HG02870 (cell line): Measurements from ENCODE around the gene PTX4.

Experiments
- ATAC-seq: cut with Tn5 transposase; IDR thresholded peaks from one replicate; pipeline ENCODE4 v1.9.1; 2021; ENCODE audit warnings: mild to moderate bottlenecking, moderate library complexity; ENCODE audit not compliant: unreplicated experiment

Gene PTX4, protein sequence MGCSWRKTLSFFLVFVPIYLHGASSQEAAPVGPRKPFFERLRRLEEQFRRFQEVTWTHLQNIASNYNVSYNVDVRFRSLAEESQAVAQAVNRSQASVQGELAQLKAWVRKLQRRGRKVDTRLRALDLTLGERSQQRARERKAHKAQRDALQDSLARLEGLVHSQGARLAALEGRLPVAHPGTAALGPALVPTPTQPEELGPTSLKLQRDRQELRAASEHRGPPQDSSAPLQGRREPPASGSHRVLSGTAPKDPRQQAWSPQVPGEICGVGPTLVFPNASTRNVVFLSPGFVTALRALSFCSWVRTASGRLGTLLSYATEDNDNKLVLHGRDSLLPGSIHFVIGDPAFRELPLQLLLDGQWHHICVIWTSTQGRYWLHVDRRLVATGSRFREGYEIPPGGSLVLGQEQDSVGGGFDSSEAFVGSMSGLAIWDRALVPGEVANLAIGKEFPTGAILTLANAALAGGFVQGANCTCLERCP

DNA sequence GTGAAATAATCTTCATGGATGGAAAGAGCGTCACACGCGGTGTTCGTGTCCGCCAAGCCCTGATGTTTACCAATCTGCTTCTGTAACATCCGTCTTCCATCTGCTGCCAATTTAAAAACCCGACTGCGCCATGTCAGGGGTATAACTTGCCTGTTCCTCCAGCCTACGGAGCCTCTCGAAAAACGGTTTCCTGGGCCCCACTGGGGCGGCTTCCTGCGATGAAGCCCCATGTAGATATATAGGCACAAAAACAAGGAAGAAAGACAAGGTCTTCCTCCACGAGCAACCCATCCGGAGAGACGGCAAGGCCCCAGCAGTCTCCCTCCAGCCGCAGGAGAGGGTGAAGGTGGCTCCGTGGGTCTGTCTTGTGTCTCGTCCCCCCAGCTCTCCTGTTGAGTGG is at the start of gene PTX4:
Gene PTX4, minus strand, starts transcription at position 326 of the 400 bp plus-strand sequence. Its CDS starts 35 bp downstream, at position 291.
- no peak for ATAC-seq

DNA sequence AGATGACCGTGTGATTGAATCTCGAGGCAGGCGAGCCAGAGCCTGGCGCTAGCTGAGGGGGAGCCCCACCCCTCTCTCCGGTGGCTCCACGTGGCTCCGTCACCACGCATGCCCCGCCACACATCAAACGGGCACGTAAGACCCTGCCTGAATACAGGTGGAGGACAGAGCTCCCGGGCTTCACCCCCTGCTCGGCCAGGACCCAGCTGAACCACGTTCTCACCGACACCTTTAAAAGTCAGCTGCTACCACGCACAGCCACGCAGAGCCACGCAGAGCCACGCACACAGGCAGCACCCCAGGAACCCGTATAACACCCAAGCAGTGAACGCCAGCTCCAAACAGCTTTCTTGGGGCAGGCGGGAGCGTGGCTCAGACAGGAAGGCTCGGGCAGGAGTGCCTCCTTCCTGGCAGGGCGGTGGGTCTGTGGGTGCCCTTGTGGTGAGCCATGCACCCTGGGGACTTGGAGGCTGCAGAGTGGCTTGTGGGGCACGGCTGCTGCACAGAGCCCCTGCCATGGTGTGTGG is 49.1 kb upstream of the PTX4 start:
- ATAC-seq: no peak

DNA sequence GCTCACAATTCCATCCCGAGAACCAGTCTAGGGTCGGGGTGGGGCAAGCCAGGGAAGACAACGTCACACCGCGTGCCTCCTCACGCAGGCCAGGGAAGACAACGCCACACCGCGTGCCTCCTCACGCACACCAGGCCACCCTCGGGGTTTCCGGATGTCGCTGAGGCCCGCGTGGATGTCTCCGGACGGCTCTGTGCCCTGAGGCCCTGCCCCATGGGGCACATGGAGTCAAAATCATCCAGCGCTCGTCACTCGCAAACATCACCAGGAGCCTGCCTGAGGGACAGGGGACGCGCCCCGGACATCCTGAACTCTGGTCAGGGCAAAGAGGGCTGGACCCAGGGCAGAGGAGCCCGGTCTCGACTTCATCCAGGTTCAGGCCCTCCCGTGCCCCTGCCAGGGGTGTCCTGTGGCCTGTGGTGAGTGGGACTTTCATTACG is 48.4 kb upstream of the PTX4 start:
- no peak for ATAC-seq

DNA sequence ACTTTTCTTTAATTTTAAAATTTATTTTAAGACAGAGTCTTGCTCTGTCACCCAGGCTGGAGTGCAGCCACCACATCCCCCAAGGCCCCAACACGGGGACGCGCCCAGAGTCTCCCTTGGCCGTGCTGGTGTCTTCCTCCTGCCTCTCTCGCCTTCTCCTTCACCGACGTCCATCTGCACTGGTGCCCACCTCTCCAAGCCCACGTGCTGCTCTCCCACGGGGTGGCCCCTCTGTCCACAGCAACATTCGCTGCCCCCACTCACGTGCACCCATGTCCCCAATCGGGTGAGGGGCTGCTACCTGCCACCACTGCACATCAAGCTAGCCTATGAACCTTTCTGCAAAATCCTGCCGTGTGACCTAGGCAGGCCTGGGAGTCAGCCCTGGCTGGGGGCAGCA is 47.9 kb upstream of the PTX4 start:
- ATAC-seq: no peak

DNA sequence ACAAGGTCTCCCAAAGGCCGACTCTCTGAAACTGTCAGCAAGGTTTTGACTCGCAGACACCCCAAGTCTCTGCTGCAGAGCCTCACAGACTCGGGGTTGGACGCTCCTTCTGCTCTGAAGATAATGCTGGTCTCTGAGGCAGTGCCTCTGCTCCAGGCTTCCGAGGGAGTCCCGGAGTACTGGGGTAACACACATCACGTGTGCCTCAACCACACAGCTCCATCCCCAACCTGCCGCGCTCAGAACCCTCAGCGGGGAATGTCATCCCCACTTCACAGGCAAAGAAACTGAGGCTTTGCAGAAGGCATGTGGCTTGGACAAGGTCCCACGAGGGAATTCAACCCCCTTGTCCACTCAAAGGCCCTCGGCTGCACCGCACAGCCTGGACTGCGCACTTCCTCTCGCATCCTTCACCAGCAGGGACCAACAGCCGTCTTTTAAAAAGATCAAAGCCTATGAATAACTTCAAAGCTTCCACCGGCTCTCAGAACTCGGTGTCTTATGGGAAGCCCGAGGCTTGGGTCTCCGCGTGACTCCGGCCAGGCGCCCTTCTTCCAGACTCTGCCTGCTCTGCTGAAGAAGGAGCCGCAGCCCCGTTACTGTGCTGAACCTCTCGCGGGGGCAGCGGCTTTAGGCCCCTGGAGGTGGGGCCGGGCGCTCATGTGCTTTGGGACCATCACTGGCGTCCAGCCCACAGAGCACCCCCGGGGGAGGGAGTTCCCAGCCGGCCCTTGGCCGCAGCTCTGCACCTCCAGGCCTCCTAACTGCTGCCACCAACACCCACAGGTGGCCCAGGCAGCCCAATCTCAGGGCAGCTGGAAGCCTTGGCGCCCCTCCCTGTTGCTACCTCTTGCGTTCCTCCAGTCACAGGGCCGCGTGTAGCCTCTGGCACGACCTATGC is 46.9 kb upstream of the PTX4 start:
- no peak for ATAC-seq

DNA sequence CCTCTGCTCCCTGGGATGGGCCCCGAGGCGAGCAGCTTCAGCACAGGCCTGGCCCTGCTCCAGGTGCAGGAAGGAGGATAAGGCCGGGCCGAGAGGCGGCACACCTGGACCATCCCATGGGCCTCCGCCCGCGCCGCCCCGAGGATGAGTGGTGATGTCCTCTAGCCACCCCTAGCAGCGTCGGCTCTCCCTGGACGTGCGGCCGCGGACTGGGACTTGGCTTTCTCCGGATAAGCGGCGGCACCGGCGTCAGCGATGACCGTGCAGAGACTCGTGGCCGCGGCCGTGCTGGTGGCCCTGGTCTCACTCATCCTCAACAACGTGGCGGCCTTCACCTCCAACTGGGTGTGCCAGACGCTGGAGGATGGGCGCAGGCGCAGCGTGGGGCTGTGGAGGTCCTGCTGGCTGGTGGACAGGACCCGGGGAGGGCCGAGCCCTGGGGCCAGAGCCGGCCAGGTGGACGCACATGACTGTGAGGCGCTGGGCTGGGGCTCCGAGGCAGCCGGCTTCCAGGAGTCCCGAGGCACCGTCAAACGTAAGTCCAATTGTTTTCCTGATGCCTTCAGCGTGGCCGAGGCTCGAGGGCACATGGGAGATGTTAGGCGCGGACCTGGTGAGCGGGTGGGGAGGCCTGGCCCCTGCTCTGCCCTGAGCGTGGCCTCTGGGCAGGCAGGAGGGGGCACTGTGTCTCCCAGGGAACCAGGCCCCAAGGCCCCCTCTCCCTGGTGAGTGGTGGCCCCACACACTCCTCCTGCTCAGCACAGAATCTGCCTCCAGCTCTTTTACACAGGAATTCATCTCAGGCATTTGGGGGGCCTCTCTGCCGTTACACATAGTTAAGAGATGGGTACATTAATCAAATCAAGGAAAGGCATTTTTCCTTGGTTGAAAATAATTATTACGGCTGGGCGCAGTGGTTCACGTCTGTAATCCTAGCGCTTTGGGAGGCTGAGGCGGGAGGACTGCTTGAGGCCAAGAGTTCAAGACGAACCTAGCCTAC is 45.6 kb upstream of the PTX4 start:
- no peak for ATAC-seq

DNA sequence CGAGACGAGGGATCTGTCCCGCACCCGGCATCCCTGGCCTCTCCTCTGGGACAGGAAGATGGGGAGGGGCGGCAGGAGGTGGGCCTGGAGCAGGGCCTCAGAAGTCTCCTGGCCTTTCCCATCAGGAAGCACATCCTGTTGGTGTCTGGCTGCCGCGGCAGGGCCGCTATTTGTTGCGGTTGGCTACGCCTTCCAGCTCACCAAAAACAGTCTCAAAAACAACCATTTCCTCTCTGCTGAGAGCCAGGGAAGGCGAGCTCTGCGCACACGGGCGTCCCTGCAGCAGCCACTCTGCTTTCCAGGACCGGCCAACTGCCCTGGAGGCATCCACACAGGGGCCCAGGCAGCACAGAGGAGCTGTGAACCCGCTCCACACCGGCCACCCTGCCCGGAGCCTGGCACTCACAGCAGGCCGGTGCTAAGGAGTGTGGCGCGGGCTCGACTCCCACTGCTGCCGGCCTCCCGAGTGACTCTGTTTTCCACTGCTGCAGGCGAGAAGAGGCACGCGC is 44.8 kb upstream of the PTX4 start, which contains the start of gene TMEM204:
Gene TMEM204, plus strand, starts transcription at position 224 of the 509 bp plus-strand sequence. CDS start 610 bp downstream, outside the sequence.
- ATAC-seq: no peak

DNA sequence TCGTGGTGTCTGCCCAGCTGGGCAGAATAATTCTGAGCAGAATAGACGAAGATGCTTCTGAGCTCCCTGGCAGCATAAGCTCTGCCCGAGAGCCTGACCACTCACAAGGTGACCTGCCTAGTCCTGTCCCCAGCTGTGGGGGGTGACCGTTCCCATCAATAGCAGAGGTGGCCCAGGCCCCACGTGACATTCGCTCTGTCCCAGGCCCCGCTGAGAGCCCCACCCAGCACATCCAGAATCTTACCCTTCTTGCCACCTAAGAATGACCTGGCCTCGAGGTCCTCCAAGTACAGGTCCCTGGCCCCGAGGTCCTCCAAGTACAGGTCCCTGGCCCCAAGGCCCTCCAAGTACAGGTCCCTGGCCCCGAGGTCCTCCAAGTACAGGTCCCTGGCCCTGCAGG is 44.0 kb upstream of the PTX4 start:
- no peak for ATAC-seq

DNA sequence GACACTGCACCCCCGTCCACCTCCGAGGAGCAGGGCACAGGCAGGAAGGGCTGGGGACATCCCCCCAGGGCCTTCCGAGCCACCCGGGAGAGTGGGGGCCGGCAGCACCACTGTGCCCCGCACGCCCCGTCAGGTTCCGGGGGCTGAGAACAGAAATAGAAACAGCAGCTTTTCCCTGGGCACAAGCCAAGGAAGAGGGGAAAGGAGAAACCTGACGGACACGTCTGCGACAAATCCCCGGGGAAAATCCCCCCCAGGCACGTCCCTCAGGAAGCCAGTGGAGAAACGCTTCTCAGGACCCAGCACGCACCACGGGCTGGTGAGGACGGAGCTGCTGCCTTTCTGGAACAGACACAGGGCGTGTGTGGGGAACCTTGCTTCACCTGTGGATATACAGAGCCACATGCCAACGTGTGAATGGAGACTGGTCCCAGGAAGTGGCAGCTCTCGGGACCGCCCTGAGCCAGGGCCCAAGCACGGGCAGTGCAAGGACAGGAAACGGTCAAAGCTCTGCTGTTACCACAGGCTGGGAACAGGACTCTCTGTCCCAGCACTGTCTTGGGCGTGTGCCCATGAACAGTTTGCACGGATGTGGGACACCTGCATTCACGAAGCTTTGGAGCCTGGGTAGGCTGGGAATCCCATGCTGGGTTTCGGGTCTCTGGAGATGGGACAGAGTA is 43.5 kb upstream of the PTX4 start:
- ATAC-seq: no peak

DNA sequence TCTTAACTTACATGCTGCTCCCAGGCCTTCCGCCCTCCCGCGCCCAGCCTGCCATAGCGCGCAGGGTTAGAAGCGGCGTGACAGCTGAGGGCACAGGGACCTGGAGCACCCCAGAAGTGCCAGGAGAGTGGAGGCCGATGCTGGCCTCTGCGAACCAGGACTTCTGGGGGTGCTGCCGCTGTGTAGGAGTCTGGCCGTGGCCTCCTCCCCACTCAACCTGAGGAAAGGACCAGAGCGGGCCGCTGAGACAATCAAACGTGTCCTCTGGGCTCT is 42.8 kb upstream of the PTX4 start:
- no peak for ATAC-seq

DNA sequence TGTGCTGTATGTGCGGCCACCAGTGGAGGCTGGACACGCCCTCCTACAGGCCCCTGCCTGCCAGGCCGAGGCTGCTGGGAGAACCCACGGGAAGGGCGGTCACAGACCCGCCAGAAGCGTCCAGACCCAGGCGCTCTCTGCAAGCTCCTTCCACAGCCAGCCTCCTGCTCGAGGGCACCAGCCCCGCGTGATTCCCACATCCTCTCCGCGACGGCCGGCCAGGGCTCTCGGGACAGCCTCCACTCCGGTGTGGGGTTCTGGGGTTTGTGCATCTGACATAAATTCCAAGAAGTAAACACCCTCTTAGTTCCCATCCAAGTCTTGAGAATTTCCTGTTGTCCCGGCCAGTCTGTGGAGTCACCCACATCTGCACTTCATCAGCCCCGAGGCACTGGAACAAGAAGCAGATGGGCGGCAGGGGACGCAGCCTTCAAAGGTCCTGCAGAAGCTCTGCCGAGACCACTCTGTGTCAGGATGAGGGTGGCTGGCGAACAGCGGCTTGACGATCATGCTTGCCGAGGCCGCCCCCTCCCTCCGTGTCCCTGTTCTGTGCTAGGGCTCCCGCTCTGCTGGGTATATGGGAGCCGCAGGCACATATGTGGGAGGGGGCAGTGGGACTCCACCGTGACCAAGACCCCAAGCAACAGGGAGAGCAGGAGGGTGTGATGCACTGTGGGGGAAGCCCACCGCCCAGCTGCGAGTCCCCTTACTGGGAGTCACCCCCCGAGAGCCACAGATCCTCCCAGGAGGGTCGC is 42.3 kb upstream of the PTX4 start:
- ATAC-seq: no peak

DNA sequence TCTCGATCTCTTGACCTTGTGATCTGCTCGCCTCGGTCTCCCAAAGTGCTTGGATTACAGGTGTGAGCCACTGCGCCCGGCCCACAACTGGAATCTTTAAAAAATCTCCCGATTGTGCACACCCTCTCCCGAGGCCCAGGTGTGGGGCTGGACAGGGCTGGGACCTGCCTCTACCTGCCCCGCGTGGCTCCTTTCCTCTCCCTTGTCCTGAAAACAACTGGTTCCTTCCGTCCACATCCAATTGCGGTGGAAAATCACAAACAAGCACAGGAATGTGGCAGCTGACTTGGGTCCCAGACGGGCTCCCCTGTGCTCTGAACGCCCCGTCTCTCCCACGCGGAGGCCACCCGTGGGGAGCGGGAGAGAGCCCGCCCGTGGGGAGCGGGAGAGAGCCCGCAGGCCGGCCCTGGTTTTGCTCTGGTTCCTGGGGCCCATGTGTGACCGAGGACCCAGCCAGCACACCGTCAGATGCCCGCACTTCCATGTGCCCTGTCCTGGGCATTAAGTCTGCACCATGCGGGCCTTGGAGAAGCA is 41.7 kb upstream of the PTX4 start:
- ATAC-seq: no peak

DNA sequence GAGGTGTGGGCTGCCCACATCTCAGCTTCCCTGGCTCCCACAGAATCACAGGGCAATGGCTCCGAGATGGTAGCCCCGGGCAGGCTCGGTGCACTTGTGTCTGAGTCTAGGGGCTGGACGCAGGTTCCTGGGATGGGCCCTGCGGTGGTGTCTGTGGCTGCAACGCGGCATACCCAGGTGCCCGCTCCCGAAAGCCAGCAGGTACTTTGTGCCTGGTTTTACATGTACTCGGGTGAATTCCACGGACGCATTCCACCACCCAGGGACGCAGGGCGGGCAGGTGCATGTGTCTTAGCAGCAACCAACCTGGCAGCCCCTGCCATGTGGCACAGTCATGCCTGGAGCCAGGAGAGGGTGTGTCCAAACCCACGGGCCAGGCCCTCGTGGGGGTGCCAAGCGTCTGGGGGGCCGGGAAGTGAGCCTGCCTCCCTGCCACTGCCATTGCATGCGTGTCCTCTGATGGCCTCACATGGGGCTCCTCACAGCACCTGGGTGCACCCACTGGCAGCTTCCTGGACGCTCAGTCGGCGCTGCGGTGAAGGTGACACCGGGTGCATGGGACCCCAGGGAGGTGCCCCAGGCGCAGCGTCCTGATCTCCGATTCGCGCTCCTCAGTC is 40.3 kb upstream of the PTX4 start:
- no peak for ATAC-seq

DNA sequence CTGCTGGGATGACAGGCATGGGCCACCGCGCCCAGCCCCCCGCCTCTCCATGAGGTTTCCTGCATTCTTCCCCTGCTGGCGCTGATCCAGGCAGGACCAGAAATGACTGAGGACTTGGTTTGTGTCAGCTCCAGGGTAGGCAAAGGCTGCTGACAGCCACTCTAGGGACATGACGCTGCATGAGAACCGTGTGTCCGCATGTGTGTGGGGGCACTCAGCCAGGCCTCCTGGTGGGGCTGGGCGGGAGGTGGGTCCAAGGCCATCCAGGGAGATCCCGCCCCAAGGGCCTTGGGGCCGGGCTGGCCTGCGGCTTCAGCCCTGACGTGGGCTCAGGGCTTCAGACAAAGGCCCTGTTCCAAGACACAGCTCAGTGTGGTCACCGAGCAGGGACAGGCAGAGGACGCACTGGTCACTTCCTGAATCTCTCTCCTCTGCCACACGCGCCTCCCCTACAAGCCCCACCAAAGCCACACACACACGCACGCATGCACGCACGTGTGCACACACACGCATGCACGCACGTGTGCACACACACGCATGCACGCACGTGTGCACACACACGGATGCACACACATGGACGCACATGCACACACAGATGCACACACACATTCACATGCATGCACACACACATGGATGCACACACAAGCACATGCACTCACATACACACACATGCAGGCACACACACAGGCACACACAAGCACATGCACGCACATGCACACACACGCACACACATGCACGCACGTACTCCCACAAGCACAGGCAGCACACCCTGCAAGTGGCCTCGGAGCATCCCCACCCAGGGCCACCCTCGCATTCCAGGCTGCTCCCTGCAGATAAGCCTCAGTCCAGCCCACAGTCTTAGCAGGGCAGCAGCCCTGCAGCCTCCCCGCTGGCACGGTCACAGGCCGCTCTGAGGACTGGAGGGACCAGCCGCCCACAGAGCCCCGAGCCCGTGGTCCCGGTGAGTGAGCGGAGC is 39.4 kb upstream of the PTX4 start:
- no peak for ATAC-seq

DNA sequence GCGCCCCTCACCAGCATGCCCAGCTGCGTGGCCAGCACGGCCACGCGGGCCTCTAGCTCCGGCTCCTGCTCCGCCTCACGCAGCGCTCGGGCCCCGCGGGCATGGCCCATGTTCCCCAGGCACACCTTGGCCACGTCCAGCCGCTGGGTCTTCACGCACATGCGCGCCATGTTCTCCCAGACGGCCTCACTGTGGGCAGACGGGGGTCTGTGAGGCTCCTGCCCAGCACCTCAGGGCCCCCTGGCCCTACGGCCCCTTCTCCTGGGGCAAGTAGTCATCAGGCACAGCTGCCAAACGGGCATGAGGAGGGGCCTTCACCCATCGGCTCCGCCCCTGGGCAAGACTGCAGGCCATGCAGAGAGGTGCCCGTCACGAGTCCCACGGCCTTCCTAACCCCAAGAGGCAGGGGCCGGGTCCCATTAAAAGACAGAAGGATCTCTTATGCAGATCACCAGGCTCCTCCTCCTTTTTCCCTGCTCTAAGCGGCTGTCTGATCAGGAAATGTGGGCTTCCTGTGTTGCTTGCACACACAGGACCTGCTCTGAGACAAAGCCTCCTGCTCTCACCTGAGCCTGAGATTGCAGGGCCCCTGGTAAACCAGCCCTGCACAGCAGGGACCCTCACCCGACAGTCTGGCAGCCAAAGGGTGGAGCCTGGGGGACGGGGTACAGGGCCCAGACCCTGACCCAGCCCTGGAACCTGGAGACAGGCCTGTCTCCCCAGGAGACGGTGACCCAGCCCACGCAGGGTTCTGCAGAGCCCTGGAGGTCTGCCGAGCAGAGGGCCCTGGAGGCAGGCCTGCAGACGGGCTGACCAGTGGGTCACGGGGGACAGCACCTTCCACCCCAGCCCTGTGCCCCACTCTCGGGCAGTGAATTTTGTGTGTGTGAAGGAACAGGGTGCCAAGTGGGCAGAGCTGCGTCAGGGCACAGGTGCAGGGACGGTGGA is 38.1 kb upstream of the PTX4 start:
- no peak for ATAC-seq
